ENCODE measurements around the gene E4F1.

GRCh38 chr16:2234813-2235170 is 11.4 kb downstream of the E4F1 start:
- TF ChIP-seq HIC2 (CRISPR knock-in tag; IDR thresholded peaks at IDR 0.05; ENCODE audit: low read depth), result no peak
- TF ChIP-seq NFIC (IDR thresholded peaks at IDR 0.05; ENCODE audit: low read length), result no peak
- no peak for TF ChIP-seq ZBTB7A (CRISPR knock-in tag; IDR thresholded peaks at IDR 0.05)
- no peak for TF ChIP-seq FOXO4 (CRISPR knock-in tag; conservative IDR thresholded peaks at IDR 0.05)
- no peak for TF ChIP-seq DBP (CRISPR knock-in tag; IDR thresholded peaks at IDR 0.05; ENCODE audit: not compliant biosample characterization)
- no peak for TF ChIP-seq POLR2A (IDR thresholded peaks at IDR 0.05; ENCODE audit: insufficient read depth in 1 of 2, low read depth in 2 of 2, low read length in 2 of 2)
- no peak for TF ChIP-seq ZNF326 (CRISPR knock-in tag; IDR thresholded peaks at IDR 0.05; ENCODE audit: borderline replicate concordance)
- TF ChIP-seq CBX5 (CRISPR knock-in tag; IDR thresholded peaks at IDR 0.05; ENCODE audit: borderline replicate concordance), result no peak
- no peak for TF ChIP-seq RFX5 (IDR thresholded peaks at IDR 0.05; ENCODE audit: low read depth, low read length)
